Mucosa of descending colon (tissue), 3 donors: Measurements from ENCODE around the gene ELMO1. TPM values are rescaled to one million over a fixed set of nuclear protein-coding genes. Genes with fewer than 3 reads are reported as not detected.

Source experiments
- ATAC-seq: fragments of 200-7000 bp; cut with Tn5 transposase; one replicate; pipeline ENCODE4 v1.9.1; 2020; ENCODE audit warnings: mild to moderate bottlenecking, moderate library complexity
- DNase-seq, 3 donors: peaks; one replicate each; pipeline ENCODE4 v3.0.0-alpha.2; 2020
- H3K36me3 ChIP-seq: fragments of 200-600 bp; one replicate; pipeline ENCODE4 v1.8.0; 2021; ENCODE audit warnings: low read depth, mild to moderate bottlenecking
- H3K4me1 ChIP-seq: fragments of 200-600 bp; one replicate; pipeline ENCODE4 v1.8.0; 2021; ENCODE audit warnings: low read depth, mild to moderate bottlenecking
- H3K4me3 ChIP-seq: fragments of 200-600 bp; one replicate; pipeline ENCODE4 v1.8.0; 2021; ENCODE audit warnings: mild to moderate bottlenecking
- H3K9me3 ChIP-seq: fragments of 200-600 bp; one replicate; pipeline ENCODE4 v1.8.0; 2021; ENCODE audit warnings: mild to moderate bottlenecking
- CTCF ChIP-seq: fragments of 200-600 bp; IDR thresholded peaks from one replicate; pipeline ENCODE4 v1.8.0; 2022; ENCODE audit warnings: antibody characterized with exemption, mild to moderate bottlenecking
- intact Hi-C, 2 donors: fragments of 100-400 bp; cut with DNase I in 1 of 2; cut with micrococcal nuclease in 1 of 2; formaldehyde crosslinking; loops; one replicate each; pipeline versions ENCODE4 v1.11.0 to v1.11.1; 2022; cut with DNase I, micrococcal nuclease
- total RNA-seq, 3 donors: library from RNA; stranded (reverse); fragmentation: NEBNext Ultra II Directional in 2 of 3; extraction: Animal tissue kit (Norgen Biotek cat#: 25700) in 2 of 3; gene quantifications; one replicate each; pipeline versions ENCODE4 v1.2.1 to v1.2.4, GENCODE V29; 2021 to 2023
- donor health status: DM: no; HTN: no; CAD: no; lungs with moderate emphysema.
- donor health status: DM: no; HTN: no; CAD: no.
- donor health status: DM: no; HTN: yes; CAD: no.

The ELMO1 gene
- total RNA-seq, 3 donors from 2014 or later = 9.7 to 27.2 (median 18.2) TPM

GRCh38 chr7:37070031-37070430 is 378.6 kb downstream of the ELMO1 start:
- H3K36me3 ChIP-seq = no peaks in the 10 kb centered on the region
- no peak overlapping the region for H3K4me3 ChIP-seq
- DNase-seq (no peak), ATAC-seq (no peak)
- no peaks in the 10 kb centered on the region for H3K9me3 ChIP-seq
- H3K4me1 ChIP-seq = no peaks in the 10 kb centered on the region
- TF ChIP-seq CTCF = no peak
- intact Hi-C loops = no loop called here

- no peak for ATAC-seq
These were observed 379.3 kb downstream of the ELMO1 start for GRCh38 chr7:37069336-37069735.

GRCh38 chr7:37068902-37069301 is 379.8 kb downstream of the ELMO1 start:
- no peak for DNase-seq
- no peak for ATAC-seq
- H3K4me1 ChIP-seq = no peaks in the 10 kb centered on the region
- H3K36me3 ChIP-seq = no peaks in the 10 kb centered on the region
- no peak for TF ChIP-seq CTCF
- H3K4me3 ChIP-seq = no peak overlapping the region
- intact Hi-C loops = no loop called here
- no peaks in the 10 kb centered on the region for H3K9me3 ChIP-seq

More at GRCh38 chr7:37069336-37069735, 379.3 kb downstream of the ELMO1 start:
- no peak for DNase-seq
- Histone ChIP-seq H3K36me3 (no peaks in the 10 kb centered on the region), H3K4me3 (no peak overlapping the region), H3K9me3 (no peaks in the 10 kb centered on the region), H3K4me1 (no peaks in the 10 kb centered on the region)
- intact Hi-C loops = no loop called here
- no peak for TF ChIP-seq CTCF

- ATAC-seq = no peak
- intact Hi-C loops = no loop called here
These were observed 380.6 kb downstream of the ELMO1 start for GRCh38 chr7:37068038-37068437.

GRCh38 chr7:37065779-37066271 is 382.8 kb downstream of the ELMO1 start:
- no peaks in the 10 kb centered on the region for H3K36me3 ChIP-seq
- no peaks in the 10 kb centered on the region for H3K9me3 ChIP-seq
- intact Hi-C loops = no loop called here
- no peaks in the 10 kb centered on the region for H3K4me1 ChIP-seq
- no peak for TF ChIP-seq CTCF
- peak; percentile 25 for ATAC-seq
- no peak overlapping the region for H3K4me3 ChIP-seq
- no peak for DNase-seq

More at GRCh38 chr7:37068038-37068437, 380.6 kb downstream of the ELMO1 start:
- H3K9me3 ChIP-seq = no peaks in the 10 kb centered on the region
- H3K36me3 ChIP-seq = no peaks in the 10 kb centered on the region
- no peak for DNase-seq
- H3K4me1 ChIP-seq = no peaks in the 10 kb centered on the region
- no peak for TF ChIP-seq CTCF
- H3K4me3 ChIP-seq = no peak overlapping the region

- H3K36me3 ChIP-seq = no peaks in the 10 kb centered on the region
- intact Hi-C loops = no loop called here
- H3K4me1 ChIP-seq = no peaks in the 10 kb centered on the region
- no peak for DNase-seq
- ATAC-seq = no peak
- no peaks in the 10 kb centered on the region for H3K9me3 ChIP-seq
- TF ChIP-seq CTCF = no peak
- no peak overlapping the region for H3K4me3 ChIP-seq
These were observed 386.2 kb downstream of the ELMO1 start for GRCh38 chr7:37062560-37062859.
